Endothelial cell of umbilical vein (primary cell): ENCODE measurements around the gene LRRC8D. TPM values are rescaled to one million over a fixed set of nuclear protein-coding genes. Genes with fewer than 3 reads are reported as not detected.

Experiments
- BruUV-seq: library from RNA; stranded (reverse); fragments of 400-500 nt; replicated peaks from 2 replicates; lab custom pipeline; 2021; lab: Mats Ljungman, UMichigan
- CTCF ChIA-PET: fragments of 300-600, 350-600 bp; sonication (Branson Sonifier 250); formaldehyde crosslinking; loops from one replicate; lab custom pipeline; 2021; ENCODE audit warnings: antibody characterized with exemption, inconsistent platforms; lab: Charles Lee
- POLR2A ChIA-PET: fragments of 300-600, 350-600 bp; sonication (Branson Sonifier 250); formaldehyde crosslinking; loops from one replicate; lab custom pipeline; 2021; ENCODE audit warnings: antibody characterized with exemption, inconsistent platforms; lab: Charles Lee
- DNase-seq: peaks from one replicate; pipeline ENCODE4 v3.0.0-alpha.2; 2011; ENCODE audit warnings: low read depth, low spot score
- FAIRE-seq: peaks from 2 replicates; lab custom pipeline; 2011; peaks lifted over from hg19 to GRCh38; lab: Jason Lieb, UNC
- H2AFZ ChIP-seq: 2 replicates; pipeline ENCODE4 v1.6.0; 2012; ENCODE audit warnings: low read depth, low read length, control low read depth, inconsistent platforms
- H3K27ac ChIP-seq: 2 replicates; pipeline ENCODE4 v1.5.1; 2011; ENCODE audit warnings: low read depth, mild to moderate bottlenecking, control low read depth, low read length, moderate library complexity; ENCODE audit not compliant: insufficient read depth
- H3K27me3 ChIP-seq, 2 experiments: 2 replicates each; pipeline versions ENCODE4 v1.6.0 to v1.6.1; 2011; ENCODE audit warnings: low read length in 2 of 2, mixed read lengths in 1 of 2; ENCODE audit not compliant: control insufficient read depth in 2 of 2, insufficient read depth in 2 of 2
- H3K36me3 ChIP-seq, 2 experiments: 2 replicates in 1 of 2; 3 replicates in 1 of 2; pipeline ENCODE4 v1.5.1; 2011; ENCODE audit warnings: low read length in 2 of 2, mild to moderate bottlenecking in 1 of 2, moderate library complexity in 1 of 2; ENCODE audit not compliant: control insufficient read depth in 2 of 2, insufficient read depth in 2 of 2; ENCODE audit errors: extremely low read depth in 1 of 2
- H3K4me1 ChIP-seq: 3 replicates; pipeline ENCODE4 v1.5.1; 2011; ENCODE audit warnings: mild to moderate bottlenecking, low read length; ENCODE audit not compliant: control insufficient read depth, insufficient read depth; ENCODE audit errors: extremely low read depth
- H3K4me2 ChIP-seq: 2 replicates; pipeline ENCODE4 v1.6.1; 2011; ENCODE audit warnings: low read length, control low read depth, mixed read lengths; ENCODE audit not compliant: insufficient read depth
- H3K4me3 ChIP-seq, 3 experiments: fragments of 200-600 bp in 1 of 3; sonication (generic), shearing (Covaris generic) in 1 of 3; replicated peaks in 1 of 3; 2 replicates each; pipeline ENCODE4 v1.5.1; 2011 to 2016; ENCODE audit warnings: control low read depth in 3 of 3, low read length in 3 of 3, mild to moderate bottlenecking in 2 of 3, inconsistent platforms in 1 of 3, low read depth in 1 of 3, moderate library complexity in 1 of 3; ENCODE audit not compliant: insufficient read depth in 1 of 3
- H3K79me2 ChIP-seq: 2 replicates; pipeline ENCODE4 v1.6.0; 2012; ENCODE audit warnings: low read length, inconsistent platforms; ENCODE audit not compliant: control insufficient read depth, insufficient read depth
- H3K9ac ChIP-seq: replicated peaks from 2 replicates; pipeline ENCODE3; 2011; ENCODE audit warnings: low read length, control low read depth; ENCODE audit not compliant: insufficient read depth; ENCODE audit errors: extremely low read depth
- H3K9me1 ChIP-seq: replicated peaks from 3 replicates; pipeline ENCODE4 v1.6.0; 2011; ENCODE audit warnings: mild to moderate bottlenecking, low read length; ENCODE audit not compliant: control insufficient read depth, insufficient read depth; ENCODE audit errors: extremely low read depth
- H3K9me3 ChIP-seq: replicated peaks from 2 replicates; pipeline ENCODE4 v1.5.1; 2012; ENCODE audit warnings: low read length, inconsistent platforms; ENCODE audit not compliant: control insufficient read depth, insufficient read depth
- H4K20me1 ChIP-seq: replicated peaks from 2 replicates; pipeline ENCODE3; 2011; ENCODE audit warnings: mild to moderate bottlenecking, low read length; ENCODE audit not compliant: control insufficient read depth, insufficient read depth; ENCODE audit errors: extremely low read depth
- CTCF ChIP-seq, 2 donors: IDR thresholded peaks; 1 replicate in 1 of 2; 2 replicates in 1 of 2; pipeline ENCODE4 v1.5.1; 2011; ENCODE audit warnings: low read length in 2 of 2, mild to moderate bottlenecking in 2 of 2, moderate library complexity in 2 of 2, control low read depth in 1 of 2, inconsistent platforms in 1 of 2, low read depth in 1 of 2; ENCODE audit not compliant: insufficient read depth in 1 of 2; ENCODE audit errors: extremely low read depth in 1 of 2
- EZH2 ChIP-seq: IDR thresholded peaks from 2 replicates; pipeline ENCODE4 v1.6.1; 2012; ENCODE audit warnings: borderline replicate concordance, low read depth, mild to moderate bottlenecking, moderate library complexity, low read length, inconsistent platforms; ENCODE audit not compliant: severe bottlenecking
- FOS ChIP-seq: IDR thresholded peaks from 2 replicates; pipeline ENCODE4 v1.6.1; 2011; ENCODE audit warnings: mild to moderate bottlenecking, low read length, moderate library complexity, borderline replicate concordance; ENCODE audit not compliant: insufficient read depth
- GATA2 ChIP-seq: IDR thresholded peaks from 2 replicates; pipeline ENCODE4 v1.7.0; 2011; ENCODE audit warnings: low read depth, mild to moderate bottlenecking, moderate library complexity, mixed read lengths, low read length; ENCODE audit not compliant: insufficient read length, insufficient read depth
- JUN ChIP-seq: IDR thresholded peaks from 2 replicates; pipeline ENCODE4 v1.6.1; 2011; ENCODE audit warnings: borderline replicate concordance, low read depth; ENCODE audit not compliant: insufficient read length, insufficient read depth
- MAX ChIP-seq: IDR thresholded peaks from 2 replicates; pipeline ENCODE4 v1.6.1; 2011; ENCODE audit not compliant: insufficient read depth, insufficient read length
- MYC ChIP-seq: IDR thresholded peaks from one replicate; pipeline ENCODE4 v1.6.1; 2011; ENCODE audit warnings: mild to moderate bottlenecking, low read depth, low read length
- POLR2A ChIP-seq: IDR thresholded peaks from 2 replicates; pipeline ENCODE4 v1.6.1; 2012; ENCODE audit warnings: low read depth, mild to moderate bottlenecking, control low read depth, low read length
- POLR2AphosphoS5 ChIP-seq: IDR thresholded peaks from 2 replicates; pipeline ENCODE4 v1.6.1; 2012; ENCODE audit warnings: low read depth, mild to moderate bottlenecking, control low read depth, low read length, moderate library complexity; ENCODE audit not compliant: insufficient read depth
- dilution Hi-C: fragments of 300-500 bp; cut with MboI; formaldehyde crosslinking; loops from one replicate; pipeline ENCODE4 v1.15.0; 2019; ENCODE audit warnings: low sequenced_read_pairs; ENCODE audit not compliant: extremely low pct_ligation_motif_present
- intact Hi-C: fragments of 100-400 bp; cut with micrococcal nuclease; formaldehyde crosslinking; loops from one replicate; pipeline ENCODE4 v1.10.0; 2022
- polyA plus RNA-seq, 4 experiments: library from polyadenylated mRNA; depleted of rRNA in 3 of 4; stranded (reverse) in 3 of 4; unstranded in 1 of 4; fragments of >200 nt; gene quantifications; 2 replicates each; pipeline versions ENCODE4 v1.2.1 to v1.2.3, GENCODE V29; 2011 to 2012; ENCODE audit warnings: missing spikeins in 1 of 4
- total RNA-seq: library from RNA; stranded (reverse); gene quantifications from 2 replicates; pipeline ENCODE4 v1.2.3, GENCODE V29; 2021

The LRRC8D gene
- total and polyA plus RNA-seq, 2 donors (not counting 3 experiments of a cell fraction or from before 2014, with no cell fraction given), result 31.9 to 37.7 TPM

GRCh38 chr1:89986020-89986419 is 165.2 kb downstream of the LRRC8D start:
- no TSS peak for BruUV-seq
- intact Hi-C loops (loop anchor here (5.0 to 10.0 kb wide), 3 partner anchors 79 to 504 kb away; no protein-coding TSS in a partner anchor), dilution Hi-C loops (no loop called here)
- H3K9ac ChIP-seq, result no peak overlapping the region
- H2AFZ ChIP-seq, result no peak overlapping the region
- DNase-seq, result peak; percentile 23
- H3K4me2 ChIP-seq, result no peak overlapping the region
- H3K4me1 ChIP-seq, result no peaks in the 10 kb centered on the region
- H3K36me3 ChIP-seq, result no peaks in the 10 kb centered on the region
- peak; percentile 58 for FAIRE-seq
- ChIA-PET POLR2A (no interaction called here), CTCF (interaction anchor here (0.6 to 3.7 kb wide), 11 partner anchors 10 to 525 kb away, joined by 3 to 32 read pairs (median 4); no protein-coding TSS in a partner anchor)
- H3K27me3 ChIP-seq, result peaks cover 0 to 2% of the 10 kb centered on the region in 2 experiments
- TF ChIP-seq EZH2 (no peak), MAX (no peak), CTCF (IDR thresholded peaks at IDR 0.05; ENCODE audit: extremely low read depth in 1 of 2, insufficient read depth in 1 of 2, low read depth in 1 of 2, low read length in 2 of 2) (no peak), POLR2AphosphoS5 (no peak), MYC (no peak), JUN (no peak), GATA2 (no peak), POLR2A (no peak), FOS (no peak)
- H3K9me3 ChIP-seq, result no peaks in the 10 kb centered on the region
- no peaks in the 10 kb centered on the region for H3K9me1 ChIP-seq
- no peaks in the 10 kb centered on the region for H4K20me1 ChIP-seq
- no peak overlapping the region for H3K4me3 ChIP-seq
- H3K79me2 ChIP-seq, result no peaks in the 10 kb centered on the region
- H3K27ac ChIP-seq, result no peak overlapping the region

Other genes starting within 250 kb of the LRRC8D start
- 40.6 and 51.5 TPM in 2 replicates for gene LRRC8C, start 187.9 kb upstream of the LRRC8D start, total RNA-seq
- gene LRRC8C, start 187.9 kb upstream of the LRRC8D start, polyA plus RNA-seq, result 30.7 and 33.6 TPM in 2 replicates
- 29.7 and 29.9 TPM in 2 replicates for gene ZNF326, start 174.1 kb downstream of the LRRC8D start, total RNA-seq
- gene ZNF326, start 174.1 kb downstream of the LRRC8D start, polyA plus RNA-seq, result 9.1 and 13.1 TPM in 2 replicates